ENCODE results near the gene GMPR2. TPM values are rescaled to one million over a fixed set of nuclear protein-coding genes. Genes with fewer than 3 reads are reported as not detected.
A peak's percentile ranks its signal among the peaks of the same experiment; 100 is the strongest.
"Not testable (repeated sequence)": the region's sequence is repeated elsewhere in the genome, so short reads cannot be mapped to it uniquely, and the experiment has no call there.

The GMPR2 gene
- total RNA-seq, 1 donor from 2014 or later: 91.6 TPM

- DNase-seq (ENCODE audit: low spot score): not testable (repeated sequence)
These were observed 30.2 kb upstream of the GMPR2 start for GRCh38 chr14:24202538-24202937.

- DNase-seq (ENCODE audit: low spot score): not testable (repeated sequence)
These were observed 29.4 kb upstream of the GMPR2 start for GRCh38 chr14:24203249-24203886.

GRCh38 chr14:24204163-24205146 lies 28.3 kb upstream of the GMPR2 start:
- DNase-seq (ENCODE audit: low spot score): no peak

- no peak for DNase-seq (ENCODE audit: low spot score)
These were observed 26.2 kb upstream of the GMPR2 start for GRCh38 chr14:24206260-24207103.

- no peak for DNase-seq (ENCODE audit: low spot score)
These were observed 25.6 kb upstream of the GMPR2 start for GRCh38 chr14:24207104-24207551.

GRCh38 chr14:24207625-24208024 lies 25.1 kb upstream of the GMPR2 start:
- DNase-seq (ENCODE audit: low spot score): no peak

- DNase-seq (ENCODE audit: low spot score): no peak
These were observed 21.4 kb upstream of the GMPR2 start for GRCh38 chr14:24211311-24211710.

- peak; percentile 97 for DNase-seq (ENCODE audit: low spot score)
These were observed 19.5 kb upstream of the GMPR2 start, which contains the start of gene CHMP4A for GRCh38 chr14:24212924-24213865. TSS of gene CHMP4A (minus strand) at chr14:24213488. CDS start at chr14:24213439, 49 bp downstream.

- no peak for DNase-seq (ENCODE audit: low spot score)
These were observed 18.7 kb upstream of the GMPR2 start for GRCh38 chr14:24213866-24214662.

GRCh38 chr14:24215495-24216344 lies 17.0 kb upstream of the GMPR2 start, which contains the start of gene MDP1:
TSS of gene MDP1 (minus strand) at chr14:24216066. CDS start at chr14:24215955, 111 bp downstream.
- DNase-seq (ENCODE audit: low spot score): peak; percentile 87

- DNase-seq (ENCODE audit: low spot score): no peak
These were observed 16.4 kb upstream of the GMPR2 start for GRCh38 chr14:24216345-24216699.

GRCh38 chr14:24216876-24217275 lies 15.9 kb upstream of the GMPR2 start:
- not testable (repeated sequence) for DNase-seq (ENCODE audit: low spot score)

- no peak for DNase-seq (ENCODE audit: low spot score)
These were observed 13.6 kb upstream of the GMPR2 start for GRCh38 chr14:24219080-24219479.

- DNase-seq (ENCODE audit: low spot score): no peak
These were observed 13.2 kb upstream of the GMPR2 start for GRCh38 chr14:24219521-24219920.

GRCh38 chr14:24222987-24223386 lies 9.7 kb upstream of the GMPR2 start:
- DNase-seq (ENCODE audit: low spot score): not testable (repeated sequence)

- DNase-seq (ENCODE audit: low spot score): no peak
These were observed 8.1 kb upstream of the GMPR2 start for GRCh38 chr14:24224618-24225071.

- DNase-seq (ENCODE audit: low spot score): no peak
These were observed 6.3 kb upstream of the GMPR2 start for GRCh38 chr14:24226473-24226872.

GRCh38 chr14:24228902-24229301 lies 3.8 kb upstream of the GMPR2 start:
- DNase-seq (ENCODE audit: low spot score): no peak
